DND-41 (cell line): ENCODE measurements around the gene TOMM34.

Source experiments
- ATAC-seq: fragments of 200-7000 bp; cut with Tn5 transposase; 3 replicates; pipeline ENCODE4 v1.9.1; 2021; ENCODE audit warnings: low read depth; ENCODE audit not compliant: insufficient read depth
- DNase-seq: peaks from one replicate; pipeline ENCODE4 v3.0.0-alpha.2; 2020
- H2AFZ ChIP-seq: 2 replicates; pipeline ENCODE4 v1.6.0; 2012; ENCODE audit warnings: low read depth, low read length
- H3K27ac ChIP-seq: 2 replicates; pipeline ENCODE4 v1.5.1; 2012; ENCODE audit warnings: low read length, inconsistent platforms
- H3K27me3 ChIP-seq: fragments of 200-600 bp; sonication (generic); 2 replicates; pipeline ENCODE4 v1.6.0; 2012; ENCODE audit warnings: low read length, mild to moderate bottlenecking, inconsistent platforms; ENCODE audit not compliant: insufficient read depth, poor library complexity
- H3K36me3 ChIP-seq: 2 replicates; pipeline ENCODE4 v1.5.1; 2012; ENCODE audit warnings: low read length, inconsistent platforms; ENCODE audit not compliant: insufficient read depth
- H3K4me1 ChIP-seq: 2 replicates; pipeline ENCODE4 v1.5.1; 2012; ENCODE audit warnings: mild to moderate bottlenecking, low read length; ENCODE audit not compliant: insufficient read depth
- H3K4me2 ChIP-seq: 2 replicates; pipeline ENCODE4 v1.6.0; 2012; ENCODE audit warnings: mild to moderate bottlenecking, moderate library complexity, low read length, inconsistent platforms; ENCODE audit not compliant: insufficient read depth
- H3K4me3 ChIP-seq, 2 experiments: fragments of 200-600 bp in 1 of 2; shearing (Covaris generic) in 1 of 2; 2 replicates each; pipeline ENCODE4 v1.5.1; 2012 to 2016; ENCODE audit warnings: inconsistent platforms in 2 of 2, low read length in 2 of 2, mild to moderate bottlenecking in 2 of 2, low read depth in 1 of 2, moderate library complexity in 1 of 2
- H3K79me2 ChIP-seq: 2 replicates; pipeline ENCODE4 v1.6.0; 2012; ENCODE audit warnings: low read length, inconsistent platforms; ENCODE audit not compliant: insufficient read depth
- H3K9ac ChIP-seq: 2 replicates; pipeline ENCODE4 v1.6.0; 2012; ENCODE audit warnings: low read depth, mild to moderate bottlenecking, inconsistent platforms, low read length, moderate library complexity
- H3K9me3 ChIP-seq: 2 replicates; pipeline ENCODE4 v1.5.1; 2012; ENCODE audit warnings: low read length, moderate library complexity, mild to moderate bottlenecking, inconsistent platforms; ENCODE audit not compliant: insufficient read depth, severe bottlenecking
- H4K20me1 ChIP-seq: 2 replicates; pipeline ENCODE4 v1.6.0; 2012; ENCODE audit warnings: low read length; ENCODE audit not compliant: insufficient read depth
- CTCF ChIP-seq: IDR thresholded peaks from 2 replicates; pipeline ENCODE4 v1.5.1; 2012; ENCODE audit warnings: borderline replicate concordance, low read length, moderate library complexity, mild to moderate bottlenecking; ENCODE audit not compliant: poor library complexity, severe bottlenecking; ENCODE audit errors: extremely low read depth
- EZH2 ChIP-seq: IDR thresholded peaks from 3 replicates; pipeline ENCODE4 v1.6.1; 2012; ENCODE audit warnings: borderline replicate concordance, low read depth, mild to moderate bottlenecking, moderate library complexity, low read length, inconsistent platforms; ENCODE audit not compliant: severe bottlenecking

Gene TOMM34

DNA sequence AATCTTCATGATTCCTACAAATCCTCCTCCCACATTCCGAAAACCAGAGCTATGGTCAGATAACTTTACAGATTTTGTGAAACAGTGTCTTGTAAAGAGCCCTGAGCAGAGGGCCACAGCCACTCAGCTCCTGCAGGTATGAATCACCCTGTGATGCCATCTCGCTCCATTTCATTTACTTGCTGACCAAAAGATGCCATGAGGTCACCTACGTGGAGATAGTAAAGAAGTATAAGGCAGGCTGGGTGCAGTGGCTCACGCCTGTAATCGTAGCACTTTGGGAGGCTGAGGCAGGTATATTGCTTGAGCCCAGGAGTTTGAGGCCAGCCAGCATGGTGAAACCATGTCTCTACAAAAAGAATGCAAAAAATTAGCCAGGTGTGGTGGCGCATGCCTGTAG lies 37.0 kb upstream of the TOMM34 start:
- Histone ChIP-seq H3K9me3 (no peaks in the 10 kb centered on the region), H3K9ac (no peak overlapping the region), H3K36me3 (peaks cover 83% of the 10 kb centered on the region), H4K20me1 (no peaks in the 10 kb centered on the region), H3K27me3 (no peaks in the 10 kb centered on the region), H3K79me2 (peaks cover 13% of the 10 kb centered on the region), H3K4me2 (no peak overlapping the region), H3K27ac (no peak overlapping the region), H3K4me1 (no peaks in the 10 kb centered on the region), H3K4me3 (no peak overlapping the region), H2AFZ (no peak overlapping the region)
- TF ChIP-seq EZH2 = no peak
- TF ChIP-seq CTCF = no peak
- DNase-seq (no peak), ATAC-seq (no peak)

DNA sequence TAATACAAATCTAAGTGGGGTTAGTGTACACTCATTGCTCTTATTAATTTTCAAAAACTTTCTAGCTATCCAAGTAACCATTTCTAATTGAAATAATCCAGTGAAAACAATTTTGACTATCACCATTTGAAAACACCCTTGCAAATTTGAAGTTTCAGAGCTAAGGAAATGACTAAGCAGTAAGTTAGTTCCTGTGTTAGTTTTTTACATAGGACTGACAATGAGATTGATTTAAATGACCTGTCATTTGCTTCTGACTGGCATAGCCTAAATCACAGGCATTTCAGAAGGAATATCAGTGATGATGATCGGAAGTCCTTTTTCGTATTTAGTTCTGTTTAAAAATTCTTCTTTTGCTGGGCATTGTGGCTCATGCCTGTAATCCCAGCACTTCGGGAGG lies 33.1 kb upstream of the TOMM34 start:
- Histone ChIP-seq H3K27ac (no peak overlapping the region), H3K4me1 (peaks cover 6% of the 10 kb centered on the region)

DNA sequence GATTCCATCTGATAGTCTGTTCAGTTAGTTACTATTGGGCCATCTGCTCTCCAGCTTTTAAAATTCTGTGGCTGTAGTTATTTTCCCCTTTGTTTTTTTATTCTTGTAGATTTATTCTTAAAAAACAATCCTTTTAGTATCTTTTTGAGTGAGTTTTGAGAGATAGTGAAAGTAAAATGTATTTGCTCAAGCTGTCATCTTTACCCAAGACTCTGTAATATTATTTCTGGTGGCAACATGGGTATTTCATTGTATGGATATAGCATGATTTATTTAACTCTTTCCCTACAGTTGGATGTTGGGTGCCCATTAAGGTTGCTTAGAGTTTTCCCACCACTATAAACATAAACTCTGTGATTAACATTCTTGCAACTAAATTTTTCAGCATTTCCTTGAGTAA lies 30.8 kb upstream of the TOMM34 start:
- Histone ChIP-seq H3K4me1 (peaks cover 6% of the 10 kb centered on the region), H3K9ac (no peak overlapping the region), H3K9me3 (no peaks in the 10 kb centered on the region), H3K79me2 (peaks cover 45% of the 10 kb centered on the region), H3K4me2 (no peak overlapping the region), H2AFZ (no peak overlapping the region), H3K36me3 (peaks cover 67% of the 10 kb centered on the region), H3K27ac (no peak overlapping the region), H3K4me3 (no peak overlapping the region), H3K27me3 (no peaks in the 10 kb centered on the region), H4K20me1 (0 out of 2 replicates have a peak, but pooled peaks cover 3% of the 10 kb centered on the region)
- no peak for TF ChIP-seq EZH2
- TF ChIP-seq CTCF = no peak
- ATAC-seq = no peak
- no peak for DNase-seq

More for the DNA sequence above, 33.1 kb upstream of the TOMM34 start:
- Histone ChIP-seq H3K27me3 (no peaks in the 10 kb centered on the region), H4K20me1 (0 out of 2 replicates have a peak, but pooled peaks cover 3% of the 10 kb centered on the region), H3K9ac (no peak overlapping the region), H3K9me3 (no peaks in the 10 kb centered on the region), H2AFZ (no peak overlapping the region), H3K4me2 (no peak overlapping the region), H3K4me3 (no peak overlapping the region), H3K79me2 (peaks cover 41% of the 10 kb centered on the region), H3K36me3 (peaks cover 68% of the 10 kb centered on the region)
- TF ChIP-seq EZH2 (no peak), CTCF (no peak)
- no peak for DNase-seq
- no peak for ATAC-seq

DNA sequence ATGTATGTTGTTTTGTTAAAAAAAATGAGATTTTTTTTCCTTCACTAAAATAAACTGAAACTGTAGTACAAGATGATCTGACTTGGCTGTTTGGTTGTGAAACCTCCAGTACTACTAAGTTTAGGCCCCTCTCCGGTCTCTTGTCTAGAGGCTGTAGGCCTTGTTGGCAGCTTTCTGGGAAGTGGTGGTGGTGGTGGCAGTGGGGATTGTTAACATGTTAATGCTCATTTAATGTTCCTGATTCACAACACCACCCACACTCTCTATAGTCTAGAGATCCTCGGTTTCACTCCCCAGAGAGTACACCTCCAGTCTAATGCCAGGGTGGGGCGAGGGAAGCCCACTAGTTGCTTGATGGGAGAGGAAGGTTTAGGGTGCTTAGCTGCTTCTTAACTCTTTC lies 30.2 kb upstream of the TOMM34 start:
- DNase-seq (no peak), ATAC-seq (peak; percentile 40; the same call in 2 of the 3 replicates)
- Histone ChIP-seq H4K20me1 (0 out of 2 replicates have a peak, but pooled peaks cover 3% of the 10 kb centered on the region), H3K4me3 (no peak overlapping the region), H3K27me3 (no peaks in the 10 kb centered on the region), H2AFZ (no peak overlapping the region), H3K27ac (0 out of 2 replicates have a peak overlapping the region, but pooled peaks have one; percentile 9), H3K9me3 (no peaks in the 10 kb centered on the region), H3K36me3 (peaks cover 67% of the 10 kb centered on the region), H3K9ac (no peak overlapping the region), H3K4me2 (no peak overlapping the region), H3K79me2 (peaks cover 45% of the 10 kb centered on the region), H3K4me1 (peaks cover 6% of the 10 kb centered on the region)
- TF ChIP-seq CTCF (no peak), EZH2 (no peak)
